RCC 7860 (cell line): Measurements from ENCODE around the gene MAJIN.
"Not testable (repeated sequence)": the region's sequence is repeated elsewhere in the genome, so short reads cannot be mapped to it uniquely, and the experiment has no call there.

Experiments used
- DNase-seq: peaks from one replicate; pipeline ENCODE4 v3.0.0-alpha.2; 2015; ENCODE audit warnings: low spot score
- FAIRE-seq: peaks from 2 replicates; lab custom pipeline; 2012; peaks lifted over from hg19 to GRCh38; lab: Jason Lieb, UNC

The MAJIN gene

DNA sequence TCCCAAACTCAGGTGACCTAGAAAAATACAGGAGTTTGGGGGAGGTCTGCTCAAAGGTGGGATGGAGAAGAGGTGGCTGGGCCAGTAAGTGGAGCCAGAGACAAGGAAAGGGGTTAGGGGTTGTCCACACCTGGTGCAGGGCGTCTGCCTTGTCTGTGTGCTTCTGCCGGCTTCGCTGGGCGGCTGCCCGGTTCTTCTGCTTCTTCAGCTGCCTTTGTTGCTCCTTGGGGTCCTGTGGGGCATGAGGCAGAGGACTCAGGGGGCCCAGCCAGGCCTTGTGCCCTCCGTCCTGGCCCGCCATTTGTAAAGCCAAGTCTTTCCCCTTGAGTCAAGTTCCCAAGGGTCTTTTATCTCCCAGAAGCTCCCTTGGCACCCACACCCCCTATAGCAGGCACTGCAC is 22.4 kb upstream of the MAJIN start:
- FAIRE-seq = no peak

DNA sequence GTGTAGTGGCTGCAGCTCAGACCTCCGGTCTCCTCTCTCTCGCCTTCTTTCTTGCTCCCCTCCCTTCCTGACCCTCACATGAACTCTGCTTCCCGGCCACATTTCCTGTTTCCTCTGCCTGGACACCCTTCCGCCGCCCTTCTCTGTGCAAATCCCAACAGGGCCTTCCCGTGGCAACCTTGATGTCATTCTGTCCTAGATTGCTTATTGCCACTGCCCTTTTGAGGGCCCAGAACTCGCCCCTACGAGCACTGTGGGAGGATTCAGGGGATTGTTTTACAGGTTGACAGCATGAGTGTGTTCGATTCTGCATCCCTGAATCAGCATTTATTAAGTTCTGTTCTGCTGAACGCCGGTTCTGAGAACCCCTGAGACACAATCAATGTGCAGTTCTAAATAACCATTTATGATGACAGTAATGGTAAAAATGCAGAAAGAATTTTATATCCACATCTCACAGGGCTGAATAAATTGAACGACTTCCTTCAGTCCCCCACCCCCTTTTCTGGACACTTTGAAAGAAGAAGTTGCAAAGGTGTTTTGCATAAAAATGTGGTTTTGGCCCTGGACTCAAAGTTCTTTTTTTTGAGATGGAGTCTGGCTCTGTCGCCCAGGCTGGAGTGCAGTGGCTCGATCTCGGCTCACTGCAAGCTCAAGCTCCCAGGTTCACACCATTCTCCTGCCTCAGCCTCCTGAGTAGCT is 18.5 kb upstream of the MAJIN start:
- FAIRE-seq (no peak), DNase-seq (no peak)

More for the DNA sequence above, 22.4 kb upstream of the MAJIN start:
- DNase-seq = no peak

DNA sequence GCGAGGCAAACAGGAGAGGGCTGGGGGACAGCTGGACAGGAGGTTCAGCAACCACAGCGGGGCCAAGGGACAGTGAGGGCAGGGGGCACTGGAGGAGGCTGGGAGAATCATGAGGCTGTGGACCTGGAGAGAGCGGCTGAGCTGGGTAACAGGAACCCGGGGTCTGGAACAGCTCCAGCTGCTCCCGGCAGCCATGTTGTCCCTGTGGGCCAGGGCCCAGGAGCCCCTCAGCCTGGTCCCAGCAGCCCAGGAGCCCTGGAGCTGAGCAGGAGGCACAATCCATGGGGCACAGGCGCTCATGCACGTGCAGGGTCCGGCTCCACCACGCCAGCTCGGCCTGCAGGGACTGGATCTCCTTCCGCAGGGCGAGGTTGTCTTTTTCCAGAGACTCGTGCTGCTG is 17.5 kb upstream of the MAJIN start:
- FAIRE-seq (no peak), DNase-seq (no peak)

DNA sequence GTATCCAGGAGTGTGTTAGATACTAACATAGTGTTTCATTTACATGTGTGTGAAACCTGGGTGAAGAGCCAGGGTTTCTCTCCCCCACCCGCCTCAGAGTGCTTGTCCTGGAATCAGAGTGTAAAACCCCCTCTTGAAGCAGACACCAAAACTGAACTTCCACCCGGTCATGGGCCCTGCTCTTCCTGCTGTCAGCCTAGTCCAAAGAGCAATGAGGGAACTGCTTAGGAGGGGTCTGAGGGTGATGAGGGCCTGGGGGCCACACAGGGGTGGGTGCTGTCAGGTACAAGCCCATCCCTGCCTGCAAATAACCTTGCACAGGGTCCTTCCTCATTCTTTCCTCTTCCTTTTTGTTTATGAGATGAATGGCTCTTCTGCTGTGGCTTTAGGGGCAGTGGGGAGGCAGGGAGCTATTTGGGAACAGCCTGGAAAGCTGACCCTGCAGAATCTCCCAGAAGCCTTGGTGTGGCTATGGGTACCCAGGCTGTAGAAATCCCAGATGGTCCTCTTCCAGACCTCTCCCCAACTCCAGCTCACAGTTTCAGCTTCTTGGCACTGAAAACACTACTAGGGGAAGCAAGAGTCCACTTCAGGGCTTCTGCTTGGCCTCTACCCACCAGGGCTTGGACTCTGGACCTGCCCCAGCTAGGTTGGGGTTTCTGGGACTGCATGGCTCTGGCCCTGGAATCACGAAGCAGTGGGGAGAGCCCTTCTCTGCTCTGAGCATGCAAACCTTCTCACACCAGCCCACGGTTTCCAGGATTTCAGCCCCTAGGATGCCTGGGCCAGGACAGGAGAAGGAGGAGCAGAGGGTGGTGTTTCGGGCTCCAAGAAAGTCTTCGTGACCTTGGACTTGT is 16.3 kb upstream of the MAJIN start:
- no peak for FAIRE-seq
- no peak for DNase-seq

DNA sequence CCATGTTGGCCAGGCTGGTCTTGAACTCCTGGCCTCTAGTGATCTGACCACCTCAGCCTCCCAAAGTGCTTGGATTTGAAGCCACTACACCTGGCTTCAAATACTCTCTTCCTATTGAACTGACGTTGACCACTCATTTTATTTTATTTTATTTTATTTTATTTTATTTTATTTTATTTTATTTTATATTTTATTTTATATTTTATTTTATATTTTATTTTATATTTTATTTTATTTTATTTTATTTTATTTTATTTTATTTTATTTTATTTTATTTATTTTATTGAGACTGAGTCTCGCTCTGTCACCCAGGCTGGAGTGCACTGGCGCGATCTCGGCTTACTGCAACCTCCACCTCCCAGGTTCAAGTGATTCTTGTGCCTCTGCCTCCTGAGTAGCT is 11.4 kb upstream of the MAJIN start:
- not testable (repeated sequence) for DNase-seq, FAIRE-seq

DNA sequence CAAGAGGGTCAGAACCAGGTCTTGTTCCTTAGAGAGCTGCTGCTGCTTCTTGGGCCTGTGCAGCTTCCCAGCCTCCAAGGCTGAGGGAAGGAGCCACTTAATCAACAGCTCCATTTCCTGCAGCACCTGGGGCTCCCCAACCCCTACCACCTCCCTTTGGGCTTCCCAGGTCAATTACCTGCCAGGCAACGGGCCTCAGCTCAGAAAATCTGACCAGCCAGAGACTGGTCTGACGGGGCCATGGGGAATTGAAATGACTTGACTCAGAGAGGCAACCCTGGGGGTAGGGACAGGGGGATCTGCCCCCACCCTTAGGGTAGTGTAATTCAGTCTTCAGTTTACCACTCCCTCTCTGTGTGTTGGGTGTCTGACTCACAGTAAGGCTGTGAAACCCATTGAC is 4.7 kb upstream of the MAJIN start:
- FAIRE-seq (no peak), DNase-seq (no peak)

DNA sequence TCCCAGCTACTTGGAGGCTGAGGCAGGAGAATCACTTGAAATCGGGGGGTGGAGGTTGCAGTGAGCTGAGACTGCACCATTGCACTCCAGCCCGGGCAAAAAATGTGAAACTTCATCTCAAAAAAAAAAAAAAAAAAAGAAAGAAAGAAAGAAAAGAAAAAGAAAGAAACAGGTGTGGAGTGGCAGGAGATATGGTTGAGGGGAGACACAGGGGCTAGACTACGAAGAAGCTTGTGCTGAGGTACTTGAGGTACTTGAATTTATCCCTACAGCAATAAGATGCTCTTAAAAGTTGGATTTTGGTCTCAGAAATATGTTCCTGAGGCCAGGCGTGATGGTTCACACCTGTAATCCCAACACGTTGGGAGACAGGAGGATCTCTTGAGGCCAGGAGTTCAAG is 2.2 kb upstream of the MAJIN start:
- DNase-seq = no peak
- FAIRE-seq = no peak

DNA sequence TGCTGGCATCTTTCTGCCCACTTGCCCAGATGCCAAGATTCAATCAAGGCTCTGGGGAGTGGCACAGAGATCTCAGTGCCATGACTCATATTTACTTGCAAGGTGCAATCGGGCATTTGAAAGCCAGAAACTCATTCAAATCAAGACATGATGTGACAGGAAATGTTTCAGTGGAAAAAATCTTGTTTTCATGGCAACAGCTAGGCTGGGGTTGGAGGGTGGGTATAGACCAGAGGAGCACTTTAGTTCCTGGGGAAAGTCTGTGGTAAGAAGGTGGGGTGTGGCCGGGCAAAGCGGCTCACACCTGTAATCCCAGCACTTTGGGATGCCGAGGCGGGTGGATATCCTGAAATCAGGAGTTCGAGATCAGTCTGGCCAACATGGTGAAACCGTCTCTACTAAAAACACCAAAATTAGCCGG is 1.2 kb downstream of the MAJIN start:
- DNase-seq (no peak), FAIRE-seq (no peak)

DNA sequence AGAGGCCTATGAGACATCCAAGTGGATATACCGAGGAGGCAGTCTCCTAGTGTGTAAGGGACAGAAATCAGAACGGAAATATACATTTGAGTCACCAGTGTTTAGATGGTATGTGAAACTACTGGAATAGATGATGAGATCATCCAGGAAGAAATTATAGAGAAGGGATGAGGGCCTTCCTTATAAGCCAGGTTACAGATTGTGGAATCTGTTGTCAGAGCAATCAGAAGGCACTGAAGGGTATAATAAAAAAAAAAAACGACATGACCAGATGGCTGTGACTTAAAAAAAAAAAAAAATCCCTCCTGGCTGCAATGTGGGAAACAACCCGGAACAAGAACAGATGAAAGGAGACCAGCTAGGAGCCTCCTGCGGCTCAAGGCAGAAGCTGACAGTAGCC is 2.7 kb downstream of the MAJIN start:
- FAIRE-seq (no peak), DNase-seq (peak; percentile 67)

DNA sequence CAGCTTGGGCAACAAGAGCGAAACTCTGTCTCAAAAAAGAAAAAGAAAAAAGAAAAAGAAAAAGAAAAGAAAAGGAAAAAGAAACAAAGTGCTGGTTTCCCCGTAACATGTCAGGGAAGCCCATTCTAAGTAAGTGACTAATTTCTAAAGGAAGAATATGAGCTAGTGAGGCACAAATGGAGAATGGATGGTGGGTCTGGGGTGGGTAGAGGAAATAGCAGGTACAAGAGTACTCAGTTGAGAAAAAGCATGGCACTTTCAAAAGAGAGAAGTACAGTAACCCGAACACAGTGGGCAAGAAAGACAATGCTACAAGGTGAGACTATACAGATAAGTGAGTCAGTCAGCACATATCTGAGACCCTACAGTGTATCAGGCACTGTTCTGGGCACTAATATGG is 4.5 kb downstream of the MAJIN start:
- FAIRE-seq = no peak
- no peak for DNase-seq

DNA sequence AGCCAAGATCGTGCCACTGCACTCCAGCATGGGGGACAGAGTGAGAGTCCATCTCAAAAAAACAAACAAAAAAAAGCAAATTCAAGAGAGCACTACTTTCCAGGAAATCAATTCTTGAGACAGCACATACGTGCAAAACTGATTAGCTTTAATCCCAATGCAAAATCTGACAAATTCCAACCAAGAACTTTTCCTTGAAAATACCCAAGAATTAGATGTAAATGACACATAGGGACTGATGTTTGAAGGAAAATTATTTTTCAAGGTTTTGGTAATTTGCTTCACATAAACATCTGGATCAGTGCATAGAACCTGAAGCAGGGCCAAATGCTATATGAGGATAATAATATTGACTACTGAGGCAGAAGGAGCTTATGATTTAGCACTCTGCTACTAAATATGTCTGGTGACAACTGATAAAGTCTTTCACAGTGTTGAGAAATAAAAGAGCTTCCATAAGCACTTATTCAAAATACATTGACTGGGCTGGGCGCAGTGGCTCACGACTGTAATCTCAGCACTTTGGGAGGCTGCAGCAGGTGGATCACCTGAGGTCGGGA is 8.8 kb downstream of the MAJIN start:
- DNase-seq (no peak), FAIRE-seq (no peak)

DNA sequence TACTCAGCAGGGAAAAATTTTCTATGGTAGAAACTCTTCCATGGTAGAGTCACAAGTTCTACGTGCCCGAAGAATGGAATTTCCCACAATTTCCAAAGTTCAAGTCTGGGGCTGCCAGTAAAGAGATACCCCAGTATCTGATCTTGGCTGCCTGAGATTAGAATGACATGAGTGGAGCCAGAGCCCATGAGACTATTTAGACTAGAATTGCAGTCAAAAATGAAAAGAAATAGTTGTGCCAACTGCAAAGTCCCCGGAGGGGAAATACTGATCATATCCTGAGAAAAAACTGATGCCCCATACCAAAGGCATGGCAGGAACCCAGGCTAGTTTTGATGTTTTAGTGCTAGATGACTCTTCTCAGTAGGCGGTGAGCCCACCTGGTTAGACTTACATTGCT is 11.2 kb downstream of the MAJIN start:
- no peak for FAIRE-seq
- DNase-seq = no peak

DNA sequence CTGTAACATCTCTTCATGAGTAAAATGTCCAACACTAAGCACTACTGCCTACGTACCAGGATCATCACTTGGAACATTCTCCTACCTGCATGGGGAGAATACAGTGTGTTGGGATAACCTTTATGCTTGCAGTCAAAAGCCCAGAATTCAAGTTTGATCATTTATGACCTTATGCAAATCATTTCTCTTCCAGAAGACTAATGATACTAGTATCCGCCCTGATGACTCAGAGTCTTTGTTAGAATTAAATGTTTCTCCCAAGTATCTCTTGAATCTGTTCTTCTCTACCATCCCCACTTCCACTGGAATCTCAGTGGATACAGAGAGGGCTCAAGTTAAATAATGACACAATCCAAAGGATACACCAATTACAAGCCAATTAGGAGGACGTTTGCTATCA is 12.4 kb downstream of the MAJIN start:
- FAIRE-seq = no peak
- no peak for DNase-seq

DNA sequence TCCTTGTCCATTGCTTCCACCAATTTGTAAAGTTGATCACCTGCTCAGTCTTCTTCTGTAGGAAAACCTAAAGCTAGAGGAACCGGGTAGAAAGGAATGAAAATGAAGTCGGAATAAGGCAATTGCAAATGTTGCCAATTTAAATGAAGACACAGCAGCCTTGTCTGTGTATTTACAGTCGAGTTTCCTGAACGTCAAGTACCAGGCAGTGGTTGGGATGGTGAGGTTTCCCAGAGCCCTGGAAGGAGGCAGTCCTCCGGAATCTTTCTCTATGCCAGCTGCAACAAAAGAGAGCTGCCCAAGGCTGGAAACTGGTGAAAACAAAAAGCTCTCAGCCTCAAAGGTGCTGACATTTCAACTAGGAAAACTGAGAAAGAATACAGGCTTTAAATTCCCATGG is 17.7 kb downstream of the MAJIN start:
- FAIRE-seq (no peak), DNase-seq (no peak)

DNA sequence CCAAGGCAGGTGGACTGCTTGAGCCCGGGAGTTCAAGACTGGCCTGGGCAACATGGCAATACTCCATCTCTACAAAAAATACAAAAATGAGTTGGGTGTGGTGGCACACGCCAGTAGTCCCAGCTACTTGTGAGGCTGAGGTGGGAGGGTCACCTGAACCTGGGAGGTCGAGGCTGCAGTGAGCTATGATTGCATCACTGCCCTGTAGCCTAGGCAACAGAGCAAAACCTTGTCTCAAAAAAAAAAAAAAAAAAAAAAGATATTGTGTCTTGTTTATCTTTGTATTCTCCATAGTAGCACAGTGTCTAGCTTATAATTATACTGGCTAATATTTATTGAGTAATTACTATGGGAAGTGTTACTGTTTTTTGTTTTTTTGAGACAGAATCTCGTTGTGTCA is 20.4 kb downstream of the MAJIN start:
- FAIRE-seq = no peak
- DNase-seq = no peak

DNA sequence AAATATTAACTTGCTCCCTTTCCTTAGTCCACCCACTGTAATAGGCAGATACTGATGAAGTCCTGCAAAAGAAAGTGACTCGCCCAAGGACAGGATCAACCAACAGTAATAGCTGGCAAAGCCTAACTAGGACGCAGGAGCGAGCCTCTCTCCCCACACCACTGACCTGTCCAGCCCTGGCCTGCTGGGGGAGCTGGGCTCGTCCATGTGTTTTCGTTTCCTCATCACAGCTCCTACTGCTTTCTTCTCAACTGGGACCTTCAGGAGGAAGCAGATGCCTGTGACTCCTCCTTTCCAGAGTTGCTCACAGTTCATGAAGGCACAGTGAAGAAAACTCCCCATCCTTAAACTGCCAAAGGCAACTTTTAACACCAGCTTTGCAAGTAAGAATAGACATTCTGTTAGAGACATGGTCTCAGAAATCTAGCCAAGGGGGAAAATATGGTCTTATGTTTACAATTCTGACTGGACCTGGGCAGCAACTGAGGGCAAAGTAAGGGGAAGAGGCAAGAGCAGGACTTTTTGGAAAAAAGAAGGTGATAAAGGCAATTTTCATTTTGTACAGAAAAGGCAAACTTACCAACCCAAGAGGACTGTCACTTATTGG is 24.6 kb downstream of the MAJIN start:
- DNase-seq (no peak), FAIRE-seq (no peak)

DNA sequence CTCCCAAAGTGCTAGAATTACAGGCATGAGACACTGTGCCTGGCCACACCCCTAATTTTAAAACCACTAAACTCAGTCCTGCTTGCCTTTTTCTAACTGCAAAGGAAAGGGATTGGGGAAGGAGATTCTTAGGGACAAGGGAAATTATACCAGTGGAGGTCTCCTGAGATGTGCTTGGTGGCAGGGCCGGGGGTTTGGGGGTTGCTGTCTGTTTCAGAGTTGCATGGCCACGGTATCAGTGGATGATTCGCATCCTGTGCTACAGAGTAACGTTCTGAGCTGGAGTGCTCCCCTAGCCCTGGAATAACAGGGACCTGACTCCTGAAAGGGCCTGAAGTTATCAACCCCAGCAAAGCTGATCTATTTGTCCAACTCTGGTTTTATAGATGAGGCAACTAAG is 35.4 kb downstream of the MAJIN start:
- DNase-seq (no peak), FAIRE-seq (no peak)

DNA sequence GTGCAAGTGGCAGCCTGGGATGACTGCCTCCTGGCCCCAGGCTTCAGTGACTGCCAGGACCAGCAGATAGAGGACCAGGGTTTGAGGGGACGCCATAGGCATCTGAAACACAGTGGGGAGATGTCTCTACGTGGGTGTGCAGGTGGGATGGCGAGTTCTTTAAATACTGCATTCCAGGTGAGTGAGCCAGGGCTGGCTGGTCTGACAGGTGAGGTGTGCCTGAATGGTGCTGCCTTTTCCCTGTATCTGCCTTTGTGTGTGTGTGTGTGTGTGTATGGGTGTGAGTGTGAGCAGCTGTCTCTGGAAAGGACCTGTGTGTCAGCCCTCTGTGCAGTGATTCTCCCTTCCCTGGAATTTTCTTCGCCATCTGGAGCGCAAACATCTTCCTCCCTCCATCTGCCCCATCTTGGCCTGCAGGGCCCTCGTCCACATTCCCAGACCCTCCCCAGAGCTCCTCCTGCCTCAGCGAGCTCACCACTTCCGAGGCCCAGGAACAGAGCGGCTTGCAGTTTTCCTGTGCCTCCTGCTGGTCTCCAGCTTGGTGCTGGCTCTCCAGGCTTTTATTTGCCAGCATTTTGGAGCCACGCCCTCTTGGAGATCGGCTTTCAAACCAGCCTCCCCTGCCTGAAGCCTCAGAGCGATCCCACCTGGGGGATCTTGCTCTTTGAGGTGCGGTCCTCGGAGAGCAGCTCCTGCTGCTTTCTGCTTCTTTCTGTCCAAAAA is 36.4 kb downstream of the MAJIN start, which contains the start of gene GPHA2:
TSS of gene GPHA2 (minus strand) at position 535 of the 723 bp plus-strand sequence. CDS start at position 102, 433 bp downstream.
- FAIRE-seq (no peak), DNase-seq (no peak)

DNA sequence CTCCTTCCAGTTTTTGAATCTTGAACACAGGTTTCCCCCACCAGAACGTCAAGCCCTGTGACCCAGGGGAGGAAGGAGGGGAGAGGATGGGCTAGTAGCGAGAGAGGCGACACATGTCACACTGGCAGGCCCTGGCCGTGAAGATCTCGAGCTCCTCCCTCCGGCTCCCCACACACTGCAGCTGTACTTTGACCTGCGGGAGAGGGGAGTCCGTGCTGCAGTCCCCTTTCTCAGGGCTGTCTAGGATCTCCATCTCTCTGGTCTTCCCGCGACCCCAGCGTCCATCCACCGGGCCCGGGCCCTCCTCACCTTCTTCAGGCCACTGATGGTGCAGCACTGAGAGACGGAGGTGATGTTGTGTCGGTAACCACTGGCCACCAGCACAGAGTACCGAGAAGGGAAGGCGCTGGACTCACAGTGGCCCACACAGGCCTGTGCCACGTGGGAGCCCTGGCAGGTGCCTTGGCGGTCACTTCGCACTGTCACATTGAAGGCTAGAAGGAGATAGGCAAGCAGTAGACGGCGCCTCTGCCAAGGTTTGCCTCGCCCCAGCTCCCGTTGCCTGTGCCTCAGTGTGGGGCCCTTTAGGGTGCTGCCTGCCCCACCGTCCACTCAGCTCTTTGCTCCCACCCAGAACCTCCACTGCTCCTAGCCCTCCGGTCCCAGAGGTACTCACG is 37.1 kb downstream of the MAJIN start:
- DNase-seq (no peak), FAIRE-seq (no peak)

DNA sequence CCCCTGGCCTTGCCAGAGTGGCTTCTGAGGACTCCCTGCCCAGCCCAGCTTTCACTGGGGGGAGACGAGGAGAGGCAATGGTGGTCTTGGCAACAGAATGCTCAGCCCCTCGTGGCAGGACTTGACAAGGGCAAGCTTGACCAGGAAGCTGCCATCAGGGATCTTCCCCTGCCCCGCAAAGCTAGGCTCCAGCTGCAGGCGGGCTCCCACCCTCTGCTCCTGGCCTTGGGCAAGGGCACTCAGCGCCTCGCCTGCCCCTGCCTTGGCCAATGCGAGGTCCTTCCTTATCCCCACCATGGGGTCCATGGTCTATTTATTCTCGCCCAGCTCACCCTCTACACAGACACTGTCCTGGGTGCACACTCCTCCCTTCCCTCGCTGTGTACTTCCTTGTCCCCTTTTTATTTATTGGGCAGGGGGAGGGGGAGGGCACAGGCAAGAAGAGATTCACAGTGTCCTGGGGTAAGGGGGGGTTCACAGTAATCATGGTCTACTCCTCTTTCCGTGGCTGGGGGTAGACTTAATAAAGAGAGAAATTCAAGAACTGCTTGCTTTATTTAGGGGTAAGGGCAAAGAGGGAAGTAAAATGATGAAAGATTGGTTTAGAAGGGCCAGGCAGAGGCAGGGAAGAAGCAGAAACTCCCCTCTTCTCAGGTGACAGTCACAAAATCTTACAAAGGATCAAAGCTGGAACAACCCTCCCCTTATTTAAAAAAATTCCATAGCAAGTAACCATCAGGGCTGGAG is 37.8 kb downstream of the MAJIN start:
- DNase-seq = no peak
- no peak for FAIRE-seq
